K562 (cell line): ENCODE measurements around the gene NLK. TPM values are rescaled to one million over a fixed set of nuclear protein-coding genes. Genes with fewer than 3 reads are reported as not detected.

Experiments
- ATAC-seq: fragments of 200-7000 bp; cut with Tn5 transposase; 3 replicates; pipeline ENCODE4 v1.9.1; 2020; ENCODE audit warnings: moderate library complexity
- BruUV-seq: library from RNA; stranded (reverse); fragments of 400-500 nt; replicated peaks from 2 replicates; lab custom pipeline; 2021; lab: Mats Ljungman, UMichigan
- CTCF ChIA-PET: fragments of 300-600 bp; formaldehyde crosslinking; extraction: SDS; loops from one replicate; lab custom pipeline; 2021; ENCODE audit warnings: low intra/inter-chr PET ratio; lab: Yijun Ruan, JAX
- POLR2A ChIA-PET: fragments of 300-600, 350-650 bp; sonication (Branson Sonifier 250); formaldehyde crosslinking; extraction: SDS; loops from one replicate; lab custom pipeline; 2021; ENCODE audit warnings: antibody characterized with exemption, inconsistent platforms; lab: Yijun Ruan, JAX
- DNase-seq, 4 experiments: peaks; one replicate each; pipeline versions ENCODE4 v3.0.0 to v3.0.0-alpha.2; 2011 to 2018; ENCODE audit warnings: low spot score in 3 of 4, mixed read lengths in 3 of 4; ENCODE audit errors: extremely low read depth in 1 of 4
- FAIRE-seq: peaks from 2 replicates; lab custom pipeline; 2011; peaks lifted over from hg19 to GRCh38; lab: Jason Lieb, UNC
- H2AFZ ChIP-seq: 2 replicates; pipeline ENCODE4 v1.6.0; 2011; ENCODE audit warnings: low read depth, low read length, control low read depth, inconsistent platforms
- H3K27ac ChIP-seq: fragments of 200-600 bp; 3 replicates; pipeline ENCODE4 v1.8.0; 2011; ENCODE audit warnings: low read depth, mild to moderate bottlenecking, control low read depth, inconsistent platforms, low read length, moderate library complexity, mixed read lengths; ENCODE audit errors: extremely low read depth
- H3K27me3 ChIP-seq, 2 experiments: fragments of 300-600 bp in 1 of 2; 2 replicates in 1 of 2; 3 replicates in 1 of 2; pipeline versions ENCODE4 v1.6.0 to v1.8.0; 2011; ENCODE audit warnings: inconsistent platforms in 2 of 2, low read length in 2 of 2, mild to moderate bottlenecking in 1 of 2, mixed read lengths in 1 of 2, moderate library complexity in 1 of 2; ENCODE audit not compliant: control insufficient read depth in 2 of 2, insufficient read depth in 2 of 2
- H3K36me3 ChIP-seq: fragments of 300-600 bp; 3 replicates; pipeline ENCODE4 v1.8.0; 2011; ENCODE audit warnings: mild to moderate bottlenecking, low read length, inconsistent platforms; ENCODE audit not compliant: control insufficient read depth, insufficient read depth
- H3K4me1 ChIP-seq, 2 experiments: fragments of 200-600 bp in 1 of 2; replicated peaks in 1 of 2; 2 replicates in 1 of 2; 3 replicates in 1 of 2; pipeline versions ENCODE4 v1.5.1 to v1.8.0; 2011; ENCODE audit warnings: inconsistent platforms in 2 of 2, low read length in 2 of 2, mild to moderate bottlenecking in 1 of 2, mixed read lengths in 1 of 2, moderate library complexity in 1 of 2; ENCODE audit not compliant: control insufficient read depth in 2 of 2, insufficient read depth in 2 of 2
- H3K4me2 ChIP-seq: 2 replicates; pipeline ENCODE4 v1.6.1; 2011; ENCODE audit warnings: low read length, control low read depth, inconsistent platforms, mixed read lengths; ENCODE audit not compliant: insufficient read depth
- H3K4me3 ChIP-seq: fragments of 200-600 bp; sonication (generic), shearing (Covaris generic); 2 replicates; pipeline ENCODE4 v1.5.1; 2016; ENCODE audit warnings: control low read depth, inconsistent platforms
- H3K79me2 ChIP-seq: fragments of 200-600 bp; 3 replicates; pipeline ENCODE4 v1.8.0; 2011; ENCODE audit warnings: low read length, inconsistent platforms; ENCODE audit not compliant: control insufficient read depth, insufficient read depth
- H3K9ac ChIP-seq, 2 experiments: 2 replicates each; pipeline versions ENCODE4 v1.6.0 to v1.6.1; 2011; ENCODE audit warnings: low read depth in 2 of 2, low read length in 2 of 2, control low read depth in 1 of 2, inconsistent platforms in 1 of 2, mild to moderate bottlenecking in 1 of 2, mixed read lengths in 1 of 2; ENCODE audit not compliant: insufficient read depth in 1 of 2
- H3K9me1 ChIP-seq: one replicate; pipeline ENCODE4 v1.6.0; 2011; ENCODE audit warnings: inconsistent platforms, mild to moderate bottlenecking, low read length, moderate library complexity; ENCODE audit not compliant: control insufficient read depth, insufficient read depth
- H3K9me3 ChIP-seq: replicated peaks from 2 replicates; pipeline ENCODE4 v1.5.1; 2011; ENCODE audit warnings: low read depth, low read length, inconsistent platforms; ENCODE audit not compliant: control insufficient read depth, insufficient read depth
- H4K20me1 ChIP-seq: replicated peaks from 2 replicates; pipeline ENCODE4 v1.6.1; 2011; ENCODE audit warnings: low read length, inconsistent platforms, mixed read lengths; ENCODE audit not compliant: control insufficient read depth, insufficient read depth
- CTCFL ChIP-seq: IDR thresholded peaks from 2 replicates; pipeline ENCODE4 v1.6.1; 2011; ENCODE audit warnings: borderline replicate concordance, low read depth, mild to moderate bottlenecking, moderate library complexity, low read length; ENCODE audit not compliant: insufficient read depth, poor library complexity, severe bottlenecking
- FUS ChIP-seq: fragments of 200-400 bp; formaldehyde crosslinking; optimal IDR thresholded peaks from 2 replicates; pipeline ENCODE3; 2017; ENCODE audit warnings: low read depth, low read length
- HMGXB4 ChIP-seq: sonication (generic); formaldehyde crosslinking; IDR thresholded peaks from 2 replicates; pipeline ENCODE4 v1.8.1; 2023; ENCODE audit warnings: mild to moderate bottlenecking, missing genetic modification reagents
- NCOA1 ChIP-seq: fragments of 450-650 bp; IDR thresholded peaks from 2 replicates; pipeline ENCODE4 v1.6.1; 2016; ENCODE audit warnings: low read depth
- RNF219 ChIP-seq: fragments of 250-450 bp; sonication (Bioruptor Pico); IDR thresholded peaks from 2 replicates; pipeline ENCODE4 v1.5.0; 2022; ENCODE audit warnings: mild to moderate bottlenecking
- ZBTB49 ChIP-seq: sonication (generic); formaldehyde crosslinking; IDR thresholded peaks from 2 replicates; pipeline ENCODE4 v1.8.0; 2022; ENCODE audit warnings: missing genetic modification reagents, mild to moderate bottlenecking, borderline replicate concordance
- ZNF639 ChIP-seq, 2 experiments: fragments of 200-800 bp in 1 of 2; sonication (Bioruptor generic) in 1 of 2; sonication (generic) in 1 of 2; formaldehyde crosslinking in 1 of 2; IDR thresholded peaks in 1 of 2; conservative IDR thresholded peaks in 1 of 2; 2 replicates each; pipeline versions ENCODE4 v1.5.0 to v1.6.1; 2016 to 2020; ENCODE audit warnings: missing compliant biosample characterization in 1 of 2, missing genetic modification characterization in 1 of 2, missing genetic modification reagents in 1 of 2
- WGBS: fragments of 100-300 bp; shearing (Covaris generic); methylation state at CpG from one replicate; pipeline ENCODE4 v1.1.6; 2016; ENCODE audit warnings: low coverage, mixed read lengths; ENCODE audit not compliant: insufficient coverage; ENCODE audit errors: missing lambda C conversion rate; 5-methylcytosine and 5-hydroxymethylcytosine counted together
- in situ Hi-C: fragments of 300-500 bp; cut with MboI; formaldehyde crosslinking; loops from 4 replicates; pipeline ENCODE4 v1.15.0; 2018; ENCODE audit warnings: inconsistent platforms, mixed read lengths
- intact Hi-C: fragments of 100-400 bp; cut with micrococcal nuclease; formaldehyde crosslinking; loops from 2 replicates; pipeline ENCODE4 v1.14.2; 2022
- polyA plus RNA-seq, 8 experiments: library from polyadenylated mRNA; depleted of rRNA in 4 of 8; stranded (reverse) in 5 of 8; unstranded in 3 of 8; fragments of >200 nt; fragmentation: Nextera tagmentation in 2 of 8; fragmentation: Illumina TruSeq in 1 of 8; extraction: Ambion mirVana in 2 of 8; extraction: Trizol in 1 of 8; gene quantifications; 2 replicates each; pipeline versions ENCODE4 v1.2.1 to v1.2.3, GENCODE V29; 2011 to 2014; ENCODE audit warnings: inconsistent platforms in 1 of 8, missing spikeins in 1 of 8
- total RNA-seq, 7 experiments: library from RNA; depleted of rRNA in 6 of 7; stranded (reverse); fragments of >200 nt in 6 of 7; fragmentation: Illumina TruSeq in 2 of 7; extraction: Trizol in 2 of 7; gene quantifications; 2 replicates each; pipeline versions ENCODE4 v1.2.1 to v1.2.3, GENCODE V29; 2011 to 2021; ENCODE audit warnings: low replicate concordance in 1 of 7

Gene NLK
- total and polyA plus RNA-seq, 9 of the 15 experiments (the other 6 are each of a cell fraction or from before 2014, with no cell fraction given), result 10.9 to 59.6 (median 26.7) TPM

GRCh38 chr17:28199115-28199514, 156.6 kb downstream of the NLK start (continued):
- TF ChIP-seq ZBTB49 (CRISPR knock-in tag), result no peak

DNA sequence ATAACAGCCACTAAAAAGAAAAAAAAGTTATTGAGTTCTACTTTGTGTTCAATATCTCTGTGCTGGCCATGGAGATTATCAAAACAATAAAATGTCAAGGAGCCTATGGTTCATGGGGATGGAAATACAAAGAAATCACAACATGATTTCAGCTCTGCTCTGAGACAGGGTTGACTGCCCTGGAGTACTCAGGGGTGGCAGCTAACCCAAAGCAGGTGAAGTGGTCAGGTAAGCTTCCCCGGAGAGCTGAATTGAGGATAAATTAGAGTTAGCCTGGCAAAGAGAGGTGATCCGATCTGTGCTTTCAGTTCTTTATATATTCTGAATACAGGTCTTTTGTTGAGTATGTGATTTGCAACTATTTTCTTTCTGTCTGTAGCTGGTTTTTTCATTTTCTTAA, 157.3 kb downstream of the NLK start:
- ATAC-seq (no peak), FAIRE-seq (no peak)
- no peak for TF ChIP-seq RNF219 (CRISPR knock-in tag)
- no peak for TF ChIP-seq HMGXB4
- TF ChIP-seq FUS, result no peak
- TF ChIP-seq NCOA1, result no peak
- TF ChIP-seq ZNF639 (CRISPR knock-in tag; conservative IDR thresholded peaks at IDR 0.05 in 1 of 2, IDR thresholded peaks at IDR 0.05 in 1 of 2), result no peak
- TF ChIP-seq CTCFL, result no peak

More for the DNA sequence above, 157.3 kb downstream of the NLK start:
- Histone ChIP-seq H3K27me3 (no peaks in the 10 kb centered on the region), H3K79me2 (no peaks in the 10 kb centered on the region), H3K9me3 (no peaks in the 10 kb centered on the region), H4K20me1 (no peaks in the 10 kb centered on the region), H3K4me3 (no peak overlapping the region), H3K9me1 (no peaks in the 10 kb centered on the region), H3K4me2 (no peak overlapping the region), H3K27ac (no peak overlapping the region), H3K36me3 (peaks cover 15% of the 10 kb centered on the region; the same call in 1 of the 3 replicates), H3K4me1 (no peaks in the 10 kb centered on the region), H2AFZ (no peak overlapping the region), H3K9ac (no peak overlapping the region)
- no peak for DNase-seq
- POLR2A ChIA-PET, result interaction anchor here (1.0 kb wide), 1 partner anchor 16 kb away, joined by 3 read pairs; no protein-coding TSS in a partner anchor
- intact Hi-C loops, result no loop called here
- no TSS peak for BruUV-seq
- 85% methylated on average over 2 of the region's 2 CpGs for WGBS
- in situ Hi-C loops, result no loop called here
- CTCF ChIA-PET, result no interaction called here
